Measurements from ENCODE around the gene PJA1. TPM values are rescaled to one million over a fixed set of nuclear protein-coding genes. Genes with fewer than 3 reads are reported as not detected.

Gene PJA1
- total RNA-seq, 2 donors from 2014 or later = 28.0 to 89.9 TPM

DNA sequence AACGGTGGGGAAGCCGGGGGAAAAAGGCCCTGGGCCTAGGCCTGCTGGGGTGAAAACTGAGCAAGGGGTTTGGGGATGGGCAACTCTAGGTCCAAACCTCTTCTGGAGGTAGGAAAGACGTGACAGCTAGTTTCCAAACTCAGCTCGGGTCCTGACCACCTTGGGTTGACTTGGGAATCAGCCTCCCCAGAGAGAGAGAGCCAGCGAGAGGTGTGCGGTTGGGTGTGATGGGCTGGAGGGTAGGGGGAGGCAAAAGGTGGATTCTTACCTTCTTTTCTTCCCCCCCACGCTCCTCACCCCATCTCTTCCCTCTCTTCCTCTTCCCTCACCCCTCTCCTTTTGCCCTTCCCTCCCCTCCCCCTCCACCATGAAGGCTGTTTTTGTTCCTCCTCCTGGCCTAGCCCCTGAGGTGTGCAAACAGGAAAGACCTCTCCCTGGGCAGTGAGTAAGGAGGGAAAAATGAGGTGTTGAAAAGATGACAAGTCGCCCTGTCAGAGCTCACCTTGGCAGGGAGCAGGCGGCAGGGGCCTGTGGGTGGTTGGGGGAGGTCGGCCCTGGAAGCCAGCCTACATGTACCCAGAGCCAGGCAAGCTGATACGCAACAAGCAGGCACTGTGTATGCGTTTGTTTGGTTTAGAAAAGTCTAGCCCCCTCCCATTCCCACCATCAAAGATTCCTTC is 14.8 kb downstream of the PJA1 start:
- Histone ChIP-seq H3K36me3 (no peaks in the 10 kb centered on the region), H3K4me1 (replicated peaks) (no peaks in the 10 kb centered on the region), H3K27me3 (replicated peaks; ENCODE audit: insufficient read depth) (no peaks in the 10 kb centered on the region), H3K9me3 (no peaks in the 10 kb centered on the region), H3K4me3 (no peak overlapping the region), H3K27ac (no peak overlapping the region)
- DNase-seq (ENCODE audit: low spot score) = no peak
- intact Hi-C loops (cut with DNase I) = loop anchor here (10.0 kb wide), 1 partner anchor 326 kb away; the partner anchor contains the start of gene EFNB1
- TF ChIP-seq POLR2AphosphoS5 (IDR thresholded peaks at IDR 0.05) (no peak), POLR2A (IDR thresholded peaks at IDR 0.05) (no peak)
- TF ChIP-seq, protein P1, sequence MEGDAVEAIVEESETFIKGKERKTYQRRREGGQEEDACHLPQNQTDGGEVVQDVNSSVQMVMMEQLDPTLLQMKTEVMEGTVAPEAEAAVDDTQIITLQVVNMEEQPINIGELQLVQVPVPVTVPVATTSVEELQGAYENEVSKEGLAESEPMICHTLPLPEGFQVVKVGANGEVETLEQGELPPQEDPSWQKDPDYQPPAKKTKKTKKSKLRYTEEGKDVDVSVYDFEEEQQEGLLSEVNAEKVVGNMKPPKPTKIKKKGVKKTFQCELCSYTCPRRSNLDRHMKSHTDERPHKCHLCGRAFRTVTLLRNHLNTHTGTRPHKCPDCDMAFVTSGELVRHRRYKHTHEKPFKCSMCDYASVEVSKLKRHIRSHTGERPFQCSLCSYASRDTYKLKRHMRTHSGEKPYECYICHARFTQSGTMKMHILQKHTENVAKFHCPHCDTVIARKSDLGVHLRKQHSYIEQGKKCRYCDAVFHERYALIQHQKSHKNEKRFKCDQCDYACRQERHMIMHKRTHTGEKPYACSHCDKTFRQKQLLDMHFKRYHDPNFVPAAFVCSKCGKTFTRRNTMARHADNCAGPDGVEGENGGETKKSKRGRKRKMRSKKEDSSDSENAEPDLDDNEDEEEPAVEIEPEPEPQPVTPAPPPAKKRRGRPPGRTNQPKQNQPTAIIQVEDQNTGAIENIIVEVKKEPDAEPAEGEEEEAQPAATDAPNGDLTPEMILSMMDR (IDR thresholded peaks at IDR 0.05) = no peak
- WGBS = 67% methylated on average over 10 of the region's 12 CpGs

DNA sequence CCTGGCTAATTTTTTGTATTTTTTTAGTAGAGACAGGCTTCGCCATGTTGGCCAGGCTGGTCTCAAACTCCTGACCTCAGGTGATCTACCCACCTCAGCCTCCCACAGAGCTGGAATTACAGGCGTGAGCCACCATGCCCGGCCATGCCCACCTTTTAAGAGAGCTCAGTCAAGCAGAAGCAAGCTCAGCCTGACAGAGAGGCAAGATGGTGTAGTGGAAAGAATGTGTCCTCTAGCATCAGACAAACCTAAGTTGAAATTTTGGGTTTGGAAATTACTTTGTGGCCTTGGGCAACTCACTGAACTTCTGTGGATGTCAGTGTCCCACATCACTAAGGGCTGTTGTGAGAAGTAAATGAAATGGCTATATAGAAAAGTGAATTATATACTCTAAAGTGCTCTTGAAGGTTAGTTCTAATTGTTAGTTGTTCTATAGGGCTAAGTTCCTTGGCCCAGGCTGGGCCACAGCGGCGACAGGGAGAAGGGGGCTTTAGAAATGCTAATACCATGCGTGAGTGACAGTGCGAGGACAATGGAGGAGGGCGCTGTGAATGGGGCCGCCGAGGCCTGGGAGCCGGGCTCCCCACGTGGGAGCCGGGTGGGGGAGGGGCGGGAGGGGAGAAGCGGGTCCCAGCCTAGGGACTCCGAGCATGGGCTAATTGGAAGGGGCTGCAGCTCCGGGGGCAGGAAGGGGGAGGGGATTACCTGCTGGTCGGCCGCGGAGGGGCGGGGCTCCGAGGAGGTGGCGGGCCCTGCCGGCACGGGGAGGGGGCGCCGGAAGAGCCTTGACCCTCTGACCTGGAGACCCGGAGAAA is 15.6 kb downstream of the PJA1 start:
- H3K36me3 ChIP-seq = no peaks in the 10 kb centered on the region
- no peaks in the 10 kb centered on the region for H3K4me1 ChIP-seq (replicated peaks)
- 59% methylated on average over 13 of the region's 28 CpGs for WGBS
- H3K27me3 ChIP-seq (replicated peaks; ENCODE audit: insufficient read depth) = no peaks in the 10 kb centered on the region
- no peak overlapping the region for H3K27ac ChIP-seq
- no peak overlapping the region for H3K4me3 ChIP-seq
- TF ChIP-seq POLR2A (IDR thresholded peaks at IDR 0.05) = no peak
- TF ChIP-seq, protein P1 (IDR thresholded peaks at IDR 0.05) = no peak
- no peak for TF ChIP-seq POLR2AphosphoS5 (IDR thresholded peaks at IDR 0.05)
- intact Hi-C loops (cut with DNase I) = loop anchor here (10.0 kb wide), 1 partner anchor 325 kb away; the partner anchor contains the start of gene EFNB1
- no peaks in the 10 kb centered on the region for H3K9me3 ChIP-seq
- DNase-seq (ENCODE audit: low spot score) = no peak

DNA sequence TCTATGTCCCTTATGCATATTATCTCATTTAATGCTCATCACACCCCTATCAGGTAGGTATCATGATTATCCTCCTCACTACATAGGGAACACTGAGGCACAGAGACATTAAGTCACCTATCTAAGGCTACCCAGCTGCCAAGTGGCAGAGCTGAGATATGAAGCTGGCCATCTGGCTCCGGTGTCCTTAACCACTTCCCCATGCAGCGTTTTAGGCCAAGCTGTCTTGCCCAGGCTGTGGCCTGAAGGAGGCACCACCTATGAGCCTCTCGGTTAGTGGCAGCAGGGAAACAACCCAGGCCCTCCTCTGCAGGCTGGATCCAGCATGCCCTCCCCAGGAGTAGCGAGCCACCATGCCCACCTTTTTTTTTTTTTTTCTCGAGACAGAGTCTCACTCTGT is 16.3 kb downstream of the PJA1 start:
- DNase-seq (ENCODE audit: low spot score) = no peak
- no peaks in the 10 kb centered on the region for H3K9me3 ChIP-seq
- intact Hi-C loops (cut with DNase I) = no loop called here
- H3K36me3 ChIP-seq = no peaks in the 10 kb centered on the region
- no peaks in the 10 kb centered on the region for H3K27me3 ChIP-seq (replicated peaks; ENCODE audit: insufficient read depth)
- no peak overlapping the region for H3K4me3 ChIP-seq
- 94% methylated on average over 5 of the region's 5 CpGs for WGBS
- H3K4me1 ChIP-seq (replicated peaks) = no peaks in the 10 kb centered on the region
- H3K27ac ChIP-seq = no peak overlapping the region
- TF ChIP-seq POLR2A (IDR thresholded peaks at IDR 0.05) (no peak), POLR2AphosphoS5 (IDR thresholded peaks at IDR 0.05) (no peak)
- TF ChIP-seq, protein P1 (IDR thresholded peaks at IDR 0.05) = no peak

DNA sequence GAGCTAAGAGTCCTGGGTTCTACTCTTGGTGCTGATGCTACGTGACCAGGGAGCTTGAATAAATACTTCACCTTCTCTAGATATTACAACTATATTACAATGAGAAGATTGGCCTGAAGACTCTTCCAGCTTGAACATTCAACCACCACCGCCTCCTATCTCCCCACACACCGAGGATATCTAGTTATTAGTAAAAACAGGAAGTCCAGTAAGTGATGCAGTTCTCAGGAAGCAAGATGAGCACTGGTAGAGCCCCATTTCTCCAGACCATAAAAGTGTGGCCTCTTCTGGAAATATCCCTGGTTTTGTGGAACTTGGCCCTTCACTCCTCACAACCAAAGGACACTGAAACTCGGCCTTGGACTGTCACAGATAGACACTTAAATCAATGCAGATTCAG is 18.5 kb downstream of the PJA1 start:
- no peak for DNase-seq (ENCODE audit: low spot score)
- 95% methylated on average over 4 of the region's 4 CpGs for WGBS
- no peak overlapping the region for H3K27ac ChIP-seq
- no peak overlapping the region for H3K4me3 ChIP-seq
- no peak for TF ChIP-seq POLR2AphosphoS5 (IDR thresholded peaks at IDR 0.05)
- TF ChIP-seq POLR2A (IDR thresholded peaks at IDR 0.05) = no peak
- TF ChIP-seq, protein P1 (IDR thresholded peaks at IDR 0.05) = no peak
- H3K27me3 ChIP-seq (replicated peaks; ENCODE audit: insufficient read depth) = no peaks in the 10 kb centered on the region
- intact Hi-C loops (cut with DNase I) = no loop called here
- no peaks in the 10 kb centered on the region for H3K4me1 ChIP-seq (replicated peaks)
- H3K36me3 ChIP-seq = no peaks in the 10 kb centered on the region
- no peaks in the 10 kb centered on the region for H3K9me3 ChIP-seq

Data from prostate gland (tissue), 2 donors.